Measurements from ENCODE around the gene PIR. TPM values are rescaled to one million over a fixed set of nuclear protein-coding genes. Genes with fewer than 3 reads are reported as not detected.

Gene PIR
- total RNA-seq, 1 donor from 2014 or later: 15.7 TPM

GRCh38 chrX:15434205-15434604 is 58.9 kb downstream of the PIR start:
- no peak for DNase-seq (ENCODE audit: low spot score)
- intact Hi-C loops (cut with DNase I): no loop called here

DNA sequence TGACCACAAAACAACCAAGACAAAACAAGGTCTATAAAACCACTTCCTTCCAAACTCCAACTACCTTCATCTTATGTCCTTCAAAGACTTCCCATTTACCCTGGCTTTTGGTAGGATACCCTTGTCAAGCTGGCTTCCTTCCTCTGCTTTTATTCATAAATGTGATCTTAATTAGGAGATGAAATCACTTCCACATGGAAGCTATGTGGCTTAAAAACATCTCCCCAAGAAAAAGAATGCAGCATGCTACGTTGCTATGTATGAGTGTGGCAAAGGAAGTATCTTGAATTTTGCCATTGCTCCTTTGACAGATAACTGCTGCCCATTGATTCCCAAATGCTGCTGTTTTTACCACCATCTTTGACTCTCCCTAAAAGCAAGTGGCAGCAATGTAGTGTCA is 62.5 kb downstream of the PIR start:
- intact Hi-C loops (cut with DNase I): no loop called here
- no peak for DNase-seq (ENCODE audit: low spot score)

DNA sequence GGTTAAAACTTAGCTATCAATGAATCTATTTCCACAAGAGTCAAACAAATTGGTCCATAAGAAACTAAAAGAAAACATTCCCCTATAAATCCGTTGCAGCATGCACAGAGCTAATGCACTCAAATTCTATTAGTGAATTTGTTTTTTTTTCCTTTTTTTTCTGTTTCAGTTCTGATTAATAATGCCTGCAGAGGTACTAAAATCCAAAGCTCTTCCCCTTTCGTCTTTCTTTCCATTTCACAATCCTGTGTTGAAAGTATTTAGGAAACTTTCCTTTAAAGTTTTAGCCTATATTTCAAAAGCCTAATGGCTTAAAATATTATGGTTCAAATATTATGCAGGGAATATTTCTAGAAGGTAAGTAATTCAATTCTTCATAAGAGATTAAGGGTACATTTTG is 63.1 kb downstream of the PIR start:
- no peak for DNase-seq (ENCODE audit: low spot score)
- intact Hi-C loops (cut with DNase I): no loop called here

DNA sequence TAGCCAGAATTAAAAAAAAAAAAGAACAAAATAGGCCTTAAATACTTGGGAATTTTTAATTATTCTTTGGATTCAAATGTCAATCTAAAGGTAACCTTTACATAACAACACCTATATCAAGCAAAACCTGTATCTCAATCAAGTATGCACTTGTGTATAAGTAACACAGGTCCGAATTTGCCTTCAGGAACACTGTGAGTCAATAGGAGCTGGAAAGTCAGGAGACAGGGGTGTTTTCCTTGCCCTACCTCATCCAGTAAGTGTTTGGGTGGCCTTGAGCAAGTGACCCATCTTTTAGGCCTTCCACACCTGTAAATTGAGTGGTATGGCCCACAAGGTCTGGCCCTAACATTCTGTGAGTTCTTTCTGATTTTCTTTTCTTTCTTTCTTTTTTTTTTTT is 68.1 kb downstream of the PIR start:
- DNase-seq (ENCODE audit: low spot score): no peak
- intact Hi-C loops (cut with DNase I): no loop called here

DNA sequence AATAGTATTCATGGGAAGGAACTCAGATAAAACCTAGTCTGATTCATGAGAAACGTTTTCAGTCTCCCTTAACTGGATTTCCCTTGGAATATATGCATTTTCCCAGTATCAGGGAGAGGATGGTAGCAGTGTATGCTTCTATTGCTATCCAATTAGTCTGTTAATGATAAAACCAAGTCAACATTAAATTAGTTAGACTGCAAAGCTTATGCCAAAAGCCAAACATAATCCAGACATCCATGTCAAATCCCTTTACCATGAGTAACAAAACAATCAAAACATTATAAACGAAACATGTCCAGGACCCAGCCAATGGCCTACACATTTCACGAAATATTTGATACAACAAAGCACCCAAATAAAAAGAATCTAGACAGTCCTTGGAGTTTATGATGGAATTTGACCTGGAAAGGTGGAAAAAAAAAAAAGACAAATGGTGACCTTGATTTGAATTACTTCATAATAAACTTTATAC is 74.4 kb downstream of the PIR start:
- intact Hi-C loops (cut with DNase I): no loop called here
- DNase-seq (ENCODE audit: low spot score): no peak

GRCh38 chrX:15418041-15418706 is 75.0 kb downstream of the PIR start:
- DNase-seq (ENCODE audit: low spot score): no peak
- intact Hi-C loops (cut with DNase I): no loop called here

DNA sequence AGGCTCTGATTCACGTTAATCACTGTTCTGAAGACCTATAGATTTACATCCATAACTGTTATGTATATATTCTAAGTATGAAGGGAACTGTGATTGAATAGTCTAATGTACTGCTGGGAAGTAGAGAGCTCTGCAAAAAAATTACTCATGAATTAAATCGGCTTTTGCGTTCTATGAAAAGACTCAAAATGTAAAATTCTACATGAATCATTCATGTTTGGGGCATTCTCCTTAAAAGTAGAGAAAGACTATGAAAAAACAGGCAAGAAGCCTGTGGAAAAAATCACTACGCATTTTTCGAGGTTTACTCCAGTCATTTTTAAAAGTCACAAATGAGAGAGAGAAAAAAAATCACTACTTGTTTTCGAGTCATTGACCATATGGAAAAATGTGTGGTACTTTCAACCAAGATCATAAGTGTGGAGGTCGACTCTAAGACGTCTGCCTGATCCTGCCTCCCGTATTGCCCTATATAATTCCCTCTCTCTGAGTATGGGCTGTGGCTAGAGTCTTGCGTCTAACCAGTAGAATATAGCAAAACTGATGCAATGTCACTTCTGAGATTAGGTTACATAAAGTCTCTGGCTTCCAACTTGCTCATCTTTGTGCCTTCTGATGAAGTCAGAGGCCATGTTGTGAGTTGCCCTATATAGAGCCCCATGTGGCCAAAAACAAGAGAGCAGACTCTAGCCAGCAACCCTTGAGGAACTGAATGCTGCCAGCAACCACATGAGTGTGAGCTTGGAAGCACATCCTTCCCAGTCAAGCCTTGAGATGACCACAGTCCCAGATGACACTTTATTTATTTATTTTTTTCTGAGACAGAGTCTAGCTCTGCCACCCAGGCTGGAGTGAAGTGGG is 76.8 kb downstream of the PIR start:
- no peak for DNase-seq (ENCODE audit: low spot score)
- intact Hi-C loops (cut with DNase I): no loop called here

DNA sequence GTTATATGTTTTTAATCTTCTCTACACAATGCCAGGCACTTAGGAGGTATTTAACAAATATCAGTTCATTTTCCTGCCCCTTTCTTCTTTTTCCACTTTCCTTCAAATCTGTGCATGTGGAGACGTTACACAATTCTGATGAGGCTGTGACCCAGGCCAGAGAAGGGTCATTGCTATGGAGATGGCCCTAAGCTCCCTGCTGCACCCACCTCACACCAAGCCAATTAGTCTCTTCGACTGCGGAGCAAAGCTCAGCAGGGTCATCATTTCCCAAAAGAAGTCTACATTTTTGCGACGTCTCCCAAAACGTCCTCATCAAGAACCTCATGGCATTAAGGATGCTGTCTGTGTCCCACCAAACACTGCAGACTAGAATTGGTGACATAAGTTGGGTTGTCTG is 80.0 kb downstream of the PIR start:
- intact Hi-C loops (cut with DNase I): no loop called here
- no peak for DNase-seq (ENCODE audit: low spot score)

DNA sequence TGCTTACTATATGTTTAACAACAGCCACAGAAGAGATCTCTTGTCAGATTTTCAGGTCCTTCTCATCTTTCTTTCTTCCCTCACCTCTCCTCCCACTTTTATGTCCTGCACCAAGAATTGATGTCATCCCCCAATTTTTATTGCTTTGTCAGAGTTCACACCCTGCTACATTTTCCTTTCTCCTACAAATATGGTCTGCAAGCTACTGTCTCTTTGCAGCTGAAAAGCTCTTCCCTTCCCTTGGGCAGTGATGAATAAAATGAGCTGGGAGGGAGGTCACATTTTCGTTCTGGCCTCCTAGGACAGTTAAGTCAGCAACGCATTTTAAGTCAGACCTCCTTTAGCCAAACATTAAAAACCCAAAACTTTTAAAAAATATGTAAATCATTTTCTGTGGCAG is 82.2 kb downstream of the PIR start:
- intact Hi-C loops (cut with DNase I): no loop called here
- DNase-seq (ENCODE audit: low spot score): no peak

DNA sequence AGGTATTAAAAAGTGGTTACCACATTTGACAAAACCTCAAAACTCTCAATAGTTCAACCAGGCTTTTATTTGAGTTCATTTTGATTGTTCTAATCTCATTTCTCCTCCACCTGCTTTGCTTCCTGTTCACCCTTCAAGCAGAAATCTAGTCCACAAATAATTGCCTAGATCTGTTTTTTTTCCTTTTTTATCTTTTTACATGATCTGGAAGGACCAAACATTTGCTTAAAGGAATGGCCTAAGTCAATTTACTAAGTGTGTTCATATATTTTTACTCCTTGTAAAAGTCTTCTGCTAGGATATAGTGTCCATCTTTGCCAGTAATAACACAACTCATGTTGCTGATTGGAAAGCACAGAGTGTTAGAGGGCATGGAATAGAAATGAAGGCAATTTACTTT is 82.7 kb downstream of the PIR start:
- no peak for DNase-seq (ENCODE audit: low spot score)
- intact Hi-C loops (cut with DNase I): no loop called here

DNA sequence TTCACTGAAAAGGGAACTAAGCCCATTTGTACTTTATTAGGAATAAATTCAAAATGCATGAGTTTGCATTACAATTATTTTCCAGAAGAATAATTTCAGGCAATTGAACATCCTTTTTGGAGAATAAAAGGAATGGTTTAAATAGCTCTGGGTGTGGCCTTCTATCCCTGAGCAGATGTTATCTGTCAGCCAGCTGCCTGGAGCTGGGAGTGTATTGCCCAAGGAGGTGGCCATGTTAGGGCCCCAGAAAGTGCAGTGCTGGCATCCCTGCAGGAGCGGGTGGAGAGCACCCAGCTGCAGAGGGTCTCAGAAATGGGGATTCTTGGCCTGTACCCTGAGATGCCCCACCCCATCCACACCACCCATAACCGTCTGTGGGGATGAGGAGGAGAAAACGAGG is 87.3 kb downstream of the PIR start:
- intact Hi-C loops (cut with DNase I): no loop called here
- no peak for DNase-seq (ENCODE audit: low spot score)

- DNase-seq (ENCODE audit: low spot score): no peak
- intact Hi-C loops (cut with DNase I): no loop called here
These were observed 88.6 kb downstream of the PIR start for GRCh38 chrX:15404401-15405096.

DNA sequence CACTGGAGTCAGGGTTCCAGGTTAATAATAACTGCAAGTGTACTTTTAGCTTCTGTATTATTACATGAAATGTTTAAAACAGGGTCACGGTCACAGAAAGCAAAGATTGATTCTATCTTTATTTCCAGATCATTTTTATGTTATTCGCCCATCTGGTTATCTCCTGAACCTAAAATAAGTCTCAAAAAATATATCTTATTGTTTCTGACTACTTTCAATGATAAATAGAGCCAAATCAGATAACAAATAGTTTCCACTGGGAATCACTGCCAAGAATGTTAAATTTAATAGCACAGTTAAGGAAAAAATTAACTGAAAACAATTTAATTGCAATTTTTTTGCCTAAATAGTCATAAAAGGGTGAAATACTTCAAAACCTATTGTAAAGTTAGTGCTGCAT is 91.8 kb downstream of the PIR start:
- intact Hi-C loops (cut with DNase I): no loop called here
- DNase-seq (ENCODE audit: low spot score): no peak

GRCh38 chrX:15399962-15400391 is 93.2 kb downstream of the PIR start:
- intact Hi-C loops (cut with DNase I): no loop called here
- DNase-seq (ENCODE audit: low spot score): no peak

DNA sequence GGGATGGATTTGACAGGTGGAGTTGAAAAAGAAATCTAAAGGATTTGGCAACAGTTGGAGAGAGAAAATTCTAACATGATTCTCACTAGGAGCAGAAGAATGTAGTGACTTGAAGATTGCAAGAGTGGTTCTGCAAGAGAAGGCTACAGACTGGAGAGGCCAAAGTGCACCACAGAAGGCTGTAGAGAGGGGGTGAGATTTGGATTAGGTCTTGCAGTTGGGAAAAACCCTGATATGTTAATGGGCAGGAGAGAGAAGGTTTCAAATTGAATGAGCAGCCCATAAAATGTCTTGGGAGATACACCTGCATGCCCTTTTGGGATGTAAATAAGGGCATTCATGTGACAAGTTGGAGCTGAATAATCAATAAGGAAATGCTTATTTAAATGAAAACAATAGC is 94.3 kb downstream of the PIR start:
- intact Hi-C loops (cut with DNase I): no loop called here
- no peak for DNase-seq (ENCODE audit: low spot score)

GRCh38 chrX:15395789-15396188 is 97.3 kb downstream of the PIR start:
- intact Hi-C loops (cut with DNase I): no loop called here
- DNase-seq (ENCODE audit: low spot score): no peak

DNA sequence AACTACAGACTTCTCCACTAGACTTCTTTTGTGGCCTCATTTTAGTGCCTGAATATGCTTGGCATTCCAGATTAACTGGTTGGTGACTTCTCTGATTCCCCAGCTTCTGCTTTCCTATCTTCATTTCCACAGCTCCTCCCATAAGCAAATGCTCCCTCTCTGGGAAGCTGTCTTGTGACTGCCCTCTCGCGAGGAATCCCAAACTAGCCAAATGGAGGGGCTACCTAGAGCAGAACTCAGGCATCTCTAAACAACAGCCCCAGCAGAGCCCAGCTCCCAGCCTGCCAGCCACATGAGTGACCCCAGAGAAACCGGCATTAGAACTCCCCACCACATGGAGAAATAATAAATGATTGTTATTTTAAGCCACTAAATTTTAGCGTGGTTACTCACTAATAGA is 101.3 kb downstream of the PIR start:
- DNase-seq (ENCODE audit: low spot score): no peak
- intact Hi-C loops (cut with DNase I): no loop called here

- intact Hi-C loops (cut with DNase I): no loop called here
- no peak for DNase-seq (ENCODE audit: low spot score)
These were observed 108.8 kb downstream of the PIR start, which contains the start of gene VEGFD for GRCh38 chrX:15384304-15384703. VEGFD (minus strand) TSS chrX:15384413; CDS start chrX:15383946, 467 bp downstream.

DNA sequence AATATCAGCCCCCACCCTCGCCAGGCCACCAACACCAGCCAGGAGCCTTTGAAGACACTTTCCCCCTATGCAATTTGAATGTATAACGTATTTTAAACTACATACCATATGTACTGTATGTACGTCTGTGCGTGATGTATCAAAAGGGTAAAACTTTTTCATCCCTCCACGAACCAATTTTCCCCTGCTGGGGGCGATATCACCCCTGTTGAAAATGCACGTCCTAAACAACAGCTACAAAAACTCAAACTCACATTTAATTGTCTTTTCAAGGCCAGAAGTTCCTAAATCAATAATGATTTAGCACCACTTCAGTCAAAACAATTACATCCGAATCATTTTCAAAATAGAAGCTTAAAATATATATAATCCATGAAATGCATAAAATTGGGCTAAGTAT is 110.3 kb downstream of the PIR start:
- intact Hi-C loops (cut with DNase I): no loop called here
- DNase-seq (ENCODE audit: low spot score): no peak

DNA sequence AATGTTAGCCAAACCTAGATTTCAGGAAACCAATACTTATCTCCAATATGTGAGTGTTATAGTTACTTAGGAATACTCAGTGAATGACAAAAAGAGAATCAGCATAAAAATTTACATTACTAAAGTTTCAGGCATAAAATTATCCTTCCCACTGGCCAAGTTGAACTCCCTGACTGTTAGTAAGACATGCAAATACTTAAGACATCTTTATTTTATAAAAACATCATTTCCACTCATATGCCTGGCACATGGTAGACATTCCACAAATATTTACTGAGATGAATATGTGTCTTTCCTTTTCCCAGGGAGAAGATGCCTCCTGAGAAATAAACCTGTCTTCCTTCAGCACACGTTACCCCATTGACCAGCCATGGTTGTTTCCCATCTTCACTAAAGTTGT is 116.2 kb downstream of the PIR start:
- DNase-seq (ENCODE audit: low spot score): no peak
- intact Hi-C loops (cut with DNase I): no loop called here

GRCh38 chrX:15373976-15374375 is 119.2 kb downstream of the PIR start:
- intact Hi-C loops (cut with DNase I): no loop called here
- DNase-seq (ENCODE audit: low spot score): no peak
